GM12865 (cell line): Measurements from ENCODE around the gene GDAP1L1.

Source experiments
- DNase-seq: peaks from one replicate; pipeline ENCODE4 v3.0.0; 2010; ENCODE audit warnings: low read depth
- H3K4me3 ChIP-seq: 2 replicates; pipeline ENCODE4 v1.5.1; 2011; ENCODE audit warnings: mild to moderate bottlenecking, low read depth, low read length, control low read depth
- TF ChIP-seq, protein P1 (sequence below): IDR thresholded peaks from 2 replicates; pipeline ENCODE4 v1.5.1; 2011; ENCODE audit warnings: low read length, control low read depth, low read depth, inconsistent platforms; ENCODE audit not compliant: insufficient read depth; ENCODE audit errors: missing control alignments

The GDAP1L1 gene

DNA sequence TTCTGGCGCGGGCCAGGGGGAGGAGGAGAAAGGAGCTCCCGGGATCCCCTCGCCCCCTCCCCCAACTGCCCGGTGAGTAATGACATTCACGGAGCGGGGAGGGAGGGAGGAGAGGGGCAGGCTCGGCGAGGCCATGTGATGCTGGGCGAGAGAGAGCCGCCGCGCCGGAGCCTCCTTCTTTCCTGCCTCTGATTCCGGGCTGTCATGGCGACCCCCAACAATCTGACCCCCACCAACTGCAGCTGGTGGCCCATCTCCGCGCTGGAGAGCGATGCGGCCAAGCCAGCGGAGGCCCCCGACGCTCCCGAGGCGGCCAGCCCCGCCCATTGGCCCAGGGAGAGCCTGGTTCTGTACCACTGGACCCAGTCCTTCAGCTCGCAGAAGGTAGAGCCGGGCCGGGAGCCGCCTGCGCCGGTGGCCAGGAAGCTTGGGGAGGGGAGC is at the start of gene GDAP1L1:
Gene GDAP1L1, plus strand, starts transcription at position 178 of the 441 bp plus-strand sequence. Its CDS starts 27 bp downstream, at position 205.
- DNase-seq = no peak
- TF ChIP-seq, protein P1, sequence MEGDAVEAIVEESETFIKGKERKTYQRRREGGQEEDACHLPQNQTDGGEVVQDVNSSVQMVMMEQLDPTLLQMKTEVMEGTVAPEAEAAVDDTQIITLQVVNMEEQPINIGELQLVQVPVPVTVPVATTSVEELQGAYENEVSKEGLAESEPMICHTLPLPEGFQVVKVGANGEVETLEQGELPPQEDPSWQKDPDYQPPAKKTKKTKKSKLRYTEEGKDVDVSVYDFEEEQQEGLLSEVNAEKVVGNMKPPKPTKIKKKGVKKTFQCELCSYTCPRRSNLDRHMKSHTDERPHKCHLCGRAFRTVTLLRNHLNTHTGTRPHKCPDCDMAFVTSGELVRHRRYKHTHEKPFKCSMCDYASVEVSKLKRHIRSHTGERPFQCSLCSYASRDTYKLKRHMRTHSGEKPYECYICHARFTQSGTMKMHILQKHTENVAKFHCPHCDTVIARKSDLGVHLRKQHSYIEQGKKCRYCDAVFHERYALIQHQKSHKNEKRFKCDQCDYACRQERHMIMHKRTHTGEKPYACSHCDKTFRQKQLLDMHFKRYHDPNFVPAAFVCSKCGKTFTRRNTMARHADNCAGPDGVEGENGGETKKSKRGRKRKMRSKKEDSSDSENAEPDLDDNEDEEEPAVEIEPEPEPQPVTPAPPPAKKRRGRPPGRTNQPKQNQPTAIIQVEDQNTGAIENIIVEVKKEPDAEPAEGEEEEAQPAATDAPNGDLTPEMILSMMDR = no peak
- no peak within 1 kb of the TSS for H3K4me3 ChIP-seq

DNA sequence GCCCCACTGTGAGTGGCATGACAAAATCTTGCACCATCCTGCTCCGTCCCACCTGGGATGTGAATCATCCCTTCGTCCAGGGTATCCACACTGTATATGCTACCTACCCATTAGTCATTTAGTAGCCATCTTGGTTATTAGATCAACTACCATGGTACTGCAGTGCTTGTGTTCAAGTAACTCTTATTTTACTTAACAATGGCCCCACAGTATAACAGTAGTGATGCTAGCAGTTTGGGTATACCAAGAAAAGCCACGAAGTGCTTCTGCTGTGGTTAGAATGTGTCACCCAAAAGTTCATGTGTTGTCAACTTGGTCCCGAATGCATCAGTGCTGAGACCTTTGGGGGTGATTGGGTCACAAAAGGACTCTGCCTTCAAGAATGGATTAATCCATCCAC is 48.2 kb upstream of the GDAP1L1 start:
- TF ChIP-seq, protein P1 = no peak
- no peak for DNase-seq

DNA sequence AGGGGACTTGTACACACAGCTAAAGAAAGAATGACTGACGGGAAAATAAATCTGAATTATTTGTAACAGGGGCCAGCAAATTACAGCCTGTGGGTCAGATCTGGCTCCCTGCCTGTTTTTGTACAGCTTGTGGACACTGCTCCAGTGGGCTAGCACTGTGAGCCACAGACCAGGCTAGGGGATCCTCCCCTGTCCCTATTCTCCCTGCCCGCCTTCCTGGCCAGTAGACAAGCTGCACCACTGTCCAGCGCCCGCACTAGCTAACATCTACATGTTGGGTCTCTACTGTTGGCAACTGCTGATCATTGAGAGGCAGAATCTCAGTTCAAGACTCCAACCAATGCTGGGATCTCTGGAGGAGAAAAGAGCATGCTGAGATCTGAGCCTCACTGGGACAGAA is 47.2 kb upstream of the GDAP1L1 start:
- TF ChIP-seq, protein P1 = no peak

More for the DNA sequence above, 48.2 kb upstream of the GDAP1L1 start:
- no peak overlapping the region for H3K4me3 ChIP-seq

DNA sequence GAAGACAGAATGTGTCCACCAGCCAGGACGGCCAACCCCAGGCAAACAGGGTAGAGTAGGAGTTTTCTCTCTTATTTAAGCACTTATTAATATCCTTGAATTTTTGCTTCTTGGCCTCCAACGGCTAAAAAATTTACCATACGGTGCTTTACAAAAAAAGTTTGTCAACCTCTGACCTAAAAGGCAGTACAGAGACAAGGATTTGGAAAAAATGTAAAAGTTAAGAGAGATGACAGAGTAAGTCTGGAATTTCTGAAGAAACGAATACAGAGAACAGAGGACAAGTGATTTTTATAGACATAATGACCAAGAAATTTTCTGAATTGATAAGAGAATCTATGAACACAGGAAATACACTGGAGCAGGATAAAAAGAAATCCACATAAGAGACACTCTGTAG is 46.7 kb upstream of the GDAP1L1 start:
- no peak overlapping the region for H3K4me3 ChIP-seq
- DNase-seq = no peak
- TF ChIP-seq, protein P1 = no peak

More for the DNA sequence above, 47.2 kb upstream of the GDAP1L1 start:
- DNase-seq = no peak
- H3K4me3 ChIP-seq = no peak overlapping the region

DNA sequence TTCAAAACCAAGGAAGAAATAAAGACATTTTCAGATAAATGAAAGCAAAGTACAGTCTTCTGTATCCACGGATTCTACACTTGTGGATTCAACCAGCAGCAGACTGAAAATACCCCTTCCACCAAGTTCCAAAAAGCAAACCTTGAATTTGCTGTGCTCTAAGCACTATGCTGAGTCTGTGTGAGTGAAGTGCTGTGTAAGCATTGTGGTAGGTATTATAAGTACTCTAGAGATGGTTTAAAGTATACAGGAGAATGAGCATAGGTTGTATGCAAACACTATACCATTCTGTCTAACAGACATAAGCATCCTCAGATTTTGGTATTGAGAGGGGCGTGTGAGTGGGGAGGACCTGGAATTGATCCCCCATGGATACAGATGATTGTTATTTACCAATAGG is 46.1 kb upstream of the GDAP1L1 start:
- H3K4me3 ChIP-seq = no peak overlapping the region
- TF ChIP-seq, protein P1 = no peak
- DNase-seq = no peak

DNA sequence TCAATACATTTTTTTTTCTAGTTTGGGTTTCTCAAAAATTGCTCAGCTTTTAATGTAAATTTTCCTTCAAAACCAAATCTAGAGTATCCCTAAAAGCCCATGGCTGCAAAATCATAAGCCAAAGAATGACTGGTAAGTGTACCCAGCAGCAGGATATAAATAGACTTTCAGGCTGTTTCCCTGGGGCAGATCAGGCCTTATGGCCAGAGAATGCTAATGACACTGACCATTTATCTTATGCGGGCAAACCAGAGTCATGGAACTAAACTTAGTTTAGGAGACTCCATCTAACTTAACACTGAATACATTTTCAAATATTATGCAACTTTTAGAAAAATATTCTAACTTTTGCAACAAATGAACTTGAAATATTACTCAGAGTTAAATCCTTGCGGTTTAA is 43.9 kb upstream of the GDAP1L1 start:
- no peak for DNase-seq
- no peak overlapping the region for H3K4me3 ChIP-seq
- TF ChIP-seq, protein P1 = no peak

DNA sequence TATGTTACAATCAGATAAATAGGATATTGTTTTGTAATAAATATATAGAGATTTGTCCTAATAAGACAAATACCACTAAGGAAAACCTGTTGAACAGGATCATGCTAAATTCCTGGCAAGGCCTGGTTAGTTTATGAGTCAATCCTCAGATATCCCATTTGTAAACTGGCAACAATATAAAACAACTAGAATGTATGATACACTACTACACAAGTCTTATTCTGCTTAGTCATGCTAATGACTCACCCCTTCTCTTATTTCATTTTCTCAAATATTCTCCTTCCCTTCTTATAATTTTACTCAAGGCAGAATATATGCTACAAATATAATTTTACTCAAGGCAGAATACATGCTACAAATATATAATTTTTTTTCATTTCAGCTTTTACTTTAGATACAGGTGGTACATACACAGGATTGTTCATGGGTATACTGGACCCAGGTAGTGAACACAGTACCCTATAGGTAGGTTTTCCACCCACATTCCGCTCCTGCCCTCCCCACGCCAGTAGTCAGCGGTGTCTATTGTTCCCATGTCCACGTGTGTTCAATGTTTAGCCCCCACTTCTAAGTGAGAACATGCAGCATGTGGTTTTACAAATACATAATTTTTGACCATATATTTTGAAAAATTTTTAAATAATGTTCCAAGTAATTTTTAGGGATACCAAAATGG is 42.8 kb upstream of the GDAP1L1 start:
- no peak for DNase-seq
- H3K4me3 ChIP-seq = no peak overlapping the region
- TF ChIP-seq, protein P1 = no peak
